Astrocyte of the spinal cord (primary cell): Measurements from ENCODE around the gene RBM3.
A peak's percentile ranks its signal among the peaks of the same experiment; 100 is the strongest.

Experiments
- DNase-seq: peaks from one replicate; pipeline ENCODE4 v3.0.0; 2011; ENCODE audit warnings: low read depth, low spot score
- H3K4me3 ChIP-seq: 2 replicates; pipeline ENCODE4 v1.5.1; 2011; ENCODE audit warnings: low read depth, mild to moderate bottlenecking, low read length, moderate library complexity
- in situ Hi-C: cut with HindIII; loops from 2 replicates; pipeline ENCODE4 v1.10.0; 2017; ENCODE audit warnings: low sequenced_read_pairs
- TF ChIP-seq, protein P1 (sequence below): IDR thresholded peaks from 2 replicates; pipeline ENCODE4 v1.5.1; 2012; ENCODE audit warnings: low read depth, mild to moderate bottlenecking, low read length, inconsistent platforms

Gene RBM3

DNA sequence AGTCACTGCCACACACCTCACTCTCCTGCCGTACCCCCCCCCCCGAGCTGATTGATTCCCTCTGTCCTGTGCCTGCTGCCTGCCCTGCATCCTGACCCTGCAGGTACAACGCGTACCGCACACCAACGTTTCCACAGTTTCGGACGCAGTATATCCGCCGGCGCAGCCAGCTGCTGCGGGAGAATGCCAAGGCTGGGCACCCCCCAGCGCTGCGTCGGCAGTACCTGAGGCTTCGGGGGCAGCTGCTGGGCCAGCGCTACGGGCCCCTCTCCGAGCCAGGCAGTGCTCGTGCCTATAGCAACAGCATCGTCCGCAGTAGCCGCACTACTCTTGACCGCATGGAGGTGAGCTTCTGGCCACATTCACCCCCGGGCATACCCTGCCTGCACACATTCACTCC is 24.3 kb downstream of the RBM3 start:
- in situ Hi-C loops: no loop called here
- H3K4me3 ChIP-seq: peak overlapping the region; percentile 54
- TF ChIP-seq, protein P1, sequence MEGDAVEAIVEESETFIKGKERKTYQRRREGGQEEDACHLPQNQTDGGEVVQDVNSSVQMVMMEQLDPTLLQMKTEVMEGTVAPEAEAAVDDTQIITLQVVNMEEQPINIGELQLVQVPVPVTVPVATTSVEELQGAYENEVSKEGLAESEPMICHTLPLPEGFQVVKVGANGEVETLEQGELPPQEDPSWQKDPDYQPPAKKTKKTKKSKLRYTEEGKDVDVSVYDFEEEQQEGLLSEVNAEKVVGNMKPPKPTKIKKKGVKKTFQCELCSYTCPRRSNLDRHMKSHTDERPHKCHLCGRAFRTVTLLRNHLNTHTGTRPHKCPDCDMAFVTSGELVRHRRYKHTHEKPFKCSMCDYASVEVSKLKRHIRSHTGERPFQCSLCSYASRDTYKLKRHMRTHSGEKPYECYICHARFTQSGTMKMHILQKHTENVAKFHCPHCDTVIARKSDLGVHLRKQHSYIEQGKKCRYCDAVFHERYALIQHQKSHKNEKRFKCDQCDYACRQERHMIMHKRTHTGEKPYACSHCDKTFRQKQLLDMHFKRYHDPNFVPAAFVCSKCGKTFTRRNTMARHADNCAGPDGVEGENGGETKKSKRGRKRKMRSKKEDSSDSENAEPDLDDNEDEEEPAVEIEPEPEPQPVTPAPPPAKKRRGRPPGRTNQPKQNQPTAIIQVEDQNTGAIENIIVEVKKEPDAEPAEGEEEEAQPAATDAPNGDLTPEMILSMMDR: no peak
- DNase-seq: no peak

DNA sequence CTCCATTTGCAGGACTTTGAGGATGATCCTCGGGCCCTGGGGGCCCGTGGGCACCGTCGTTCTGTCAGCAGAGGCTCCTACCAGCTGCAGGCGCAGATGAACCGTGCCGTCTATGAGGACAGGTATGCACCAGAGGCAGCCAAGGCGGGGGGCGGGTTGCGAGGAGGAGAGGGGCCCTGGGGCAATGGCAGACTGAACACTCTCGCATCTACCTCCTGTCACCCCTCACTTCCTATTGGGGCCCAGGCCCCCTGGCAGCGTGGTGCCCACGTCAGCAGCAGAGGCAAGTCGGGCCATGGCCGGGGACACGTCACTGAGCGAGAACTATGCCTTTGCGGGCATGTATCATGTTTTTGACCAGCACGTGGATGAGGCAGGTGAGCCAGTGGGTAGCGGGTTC is 25.1 kb downstream of the RBM3 start:
- no peak overlapping the region for H3K4me3 ChIP-seq
- DNase-seq: no peak
- in situ Hi-C loops: no loop called here
- TF ChIP-seq, protein P1: no peak

DNA sequence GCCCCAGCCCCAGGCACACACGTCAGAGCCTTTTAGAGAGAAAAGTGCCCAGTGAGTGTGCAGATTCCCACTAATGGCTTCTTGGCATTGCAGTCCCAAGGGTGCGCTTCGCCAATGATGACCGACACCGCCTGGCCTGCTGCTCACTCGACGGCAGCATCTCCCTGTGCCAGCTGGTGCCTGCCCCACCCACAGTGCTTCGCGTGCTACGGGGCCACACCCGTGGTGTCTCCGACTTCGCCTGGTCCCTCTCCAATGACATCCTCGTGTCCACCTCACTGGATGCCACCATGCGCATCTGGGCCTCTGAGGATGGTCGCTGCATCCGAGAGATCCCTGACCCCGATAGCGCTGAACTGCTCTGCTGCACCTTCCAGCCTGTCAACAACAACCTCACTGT is 25.9 kb downstream of the RBM3 start:
- in situ Hi-C loops: no loop called here
- no peak overlapping the region for H3K4me3 ChIP-seq

GRCh38 chrX:48601741-48602394 is 27.6 kb downstream of the RBM3 start:
- no peak for DNase-seq
- no peak overlapping the region for H3K4me3 ChIP-seq
- TF ChIP-seq, protein P1: no peak
- in situ Hi-C loops: no loop called here

More for the DNA sequence above, 25.9 kb downstream of the RBM3 start:
- DNase-seq: no peak
- TF ChIP-seq, protein P1: no peak

- DNase-seq: no peak
- in situ Hi-C loops: no loop called here
- TF ChIP-seq, protein P1: no peak
- no peak overlapping the region for H3K4me3 ChIP-seq
Observed at GRCh38 chrX:48604701-48605100, 30.4 kb downstream of the RBM3 start.

DNA sequence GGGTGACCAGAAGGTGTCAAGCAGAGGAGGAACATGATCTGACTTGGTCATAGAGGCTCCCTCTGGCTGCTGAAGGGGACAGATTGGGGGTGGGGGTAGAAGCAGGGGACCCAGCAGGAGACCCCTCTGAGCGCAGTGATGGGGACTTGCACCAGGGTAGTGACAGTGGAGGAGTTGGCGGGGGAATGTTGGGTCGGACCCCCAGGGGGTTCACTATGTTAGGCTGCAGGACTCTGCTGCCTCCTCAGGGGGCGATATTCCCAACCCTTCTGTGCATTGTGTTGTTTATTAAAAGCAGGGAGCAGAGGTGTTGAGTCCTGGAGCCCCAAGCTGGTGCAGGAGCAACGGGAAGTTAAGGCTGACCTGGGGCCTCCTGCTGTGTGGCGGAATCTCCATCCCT is 31.8 kb downstream of the RBM3 start:
- in situ Hi-C loops: no loop called here
- no peak overlapping the region for H3K4me3 ChIP-seq
- DNase-seq: no peak
- TF ChIP-seq, protein P1: peak; percentile 4

DNA sequence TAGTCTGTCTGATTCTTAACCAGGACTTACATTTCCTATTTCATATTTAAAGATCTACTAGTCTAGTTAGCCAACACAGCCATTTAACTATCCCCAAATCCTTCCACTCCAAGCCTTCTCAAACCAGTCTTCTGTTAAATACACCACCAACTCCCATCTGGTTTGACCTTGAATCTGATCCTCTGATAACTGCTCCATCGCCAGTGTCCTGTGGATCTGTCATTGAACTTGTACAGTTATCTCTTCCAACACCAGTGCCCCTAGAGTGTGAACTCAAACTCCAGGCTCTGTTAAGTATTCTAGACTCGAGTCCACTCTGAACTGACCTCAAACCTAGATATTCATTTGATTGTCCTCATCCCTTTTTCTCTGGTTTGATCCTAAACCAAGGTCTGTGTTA is 37.4 kb downstream of the RBM3 start:
- in situ Hi-C loops: no loop called here
- TF ChIP-seq, protein P1: no peak
- H3K4me3 ChIP-seq: no peak overlapping the region
- DNase-seq: no peak
